ENCODE measurements around the gene VGLL4. TPM values are rescaled to one million over a fixed set of nuclear protein-coding genes. Genes with fewer than 3 reads are reported as not detected.

The VGLL4 gene
- polyA plus RNA-seq, 2 of the 4 experiments (the other 2 are of a cell fraction): 24.7 to 28.1 TPM

GRCh38 chr3:11555211-11555782 lies 88.4 kb downstream of the VGLL4 start:
- POLR2A ChIA-PET: no interaction called here
- WGBS (ENCODE audit: missing lambda C conversion rate): 77% methylated on average over 3 of the region's 13 CpGs
- H3K9me3 ChIP-seq: no peaks in the 10 kb centered on the region
- no peak overlapping the region for H3K4me3 ChIP-seq
- no peak for DNase-seq (ENCODE audit: low read depth in 1 of 2, low spot score in 1 of 2)
- ATAC-seq: no peak
- no peak for FAIRE-seq
- peaks cover 6% of the 10 kb centered on the region; the same call in 1 of the 3 replicates for H3K4me1 ChIP-seq
- no peak overlapping the region for H3K27ac ChIP-seq
- TF ChIP-seq RARB (CRISPR knock-in tag; IDR thresholded peaks at IDR 0.05): no peak
- CTCF ChIA-PET: interaction anchor here (0.8 to 2.3 kb wide), 3 partner anchors 10 to 183 kb away, joined by 3 to 8 read pairs (median 4); no protein-coding TSS in a partner anchor
- no peak overlapping the region for H3K4me2 ChIP-seq

GRCh38 chr3:11554666-11555065 lies 89.0 kb downstream of the VGLL4 start:
- TF ChIP-seq POLR2A (IDR thresholded peaks at IDR 0.05; ENCODE audit: low read length): no peak
- no peak for TF ChIP-seq CBX2 (IDR thresholded peaks at IDR 0.05; ENCODE audit: borderline replicate concordance, low read depth)
- TF ChIP-seq POLR2AphosphoS2 (conservative IDR thresholded peaks at IDR 0.05; ENCODE audit: low read length): no peak
- no peak for TF ChIP-seq KDM5A (IDR thresholded peaks at IDR 0.05)
- Histone ChIP-seq H3K27ac (no peak overlapping the region; a peak in 1 of 6 replicates), H3K4me2 (no peak overlapping the region), H3K4me3 (no peak overlapping the region), H3K4me1 (peaks cover 6% of the 10 kb centered on the region; the same call in 1 of the 3 replicates), H3K9me3 (no peaks in the 10 kb centered on the region)
- DNase-seq (ENCODE audit: low read depth in 1 of 2, low spot score in 1 of 2) (no peak), ATAC-seq (no peak), FAIRE-seq (no peak)
- WGBS (ENCODE audit: missing lambda C conversion rate): 89% methylated on average over 8 of the region's 12 CpGs
- ChIA-PET CTCF (interaction anchor here (1.8 kb wide), 1 partner anchor 9 kb away, joined by 4 read pairs; no protein-coding TSS in a partner anchor), POLR2A (no interaction called here)

DNA sequence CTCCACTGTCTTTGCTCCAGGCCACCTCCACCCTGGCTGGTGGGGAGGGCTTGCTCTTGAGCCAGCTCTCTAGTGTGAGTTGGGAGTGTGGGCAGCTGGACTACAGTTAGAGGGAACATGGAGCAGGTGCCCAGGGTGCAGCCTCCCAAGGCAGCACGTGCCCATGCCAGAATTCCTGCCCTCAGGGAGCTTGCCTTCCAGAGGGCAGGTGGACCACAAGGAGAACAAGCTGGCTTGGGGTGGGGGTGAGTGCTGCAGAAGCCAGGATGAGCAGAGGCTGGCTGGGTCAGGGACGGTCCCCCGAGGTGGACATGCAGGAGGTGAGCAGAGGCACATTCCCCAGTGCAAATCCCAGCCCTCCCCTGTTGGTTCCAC lies 89.5 kb downstream of the VGLL4 start:
- Histone ChIP-seq H3K4me3 (no peak overlapping the region), H3K4me1 (peaks cover 6% of the 10 kb centered on the region; the same call in 1 of the 3 replicates), H3K27ac (peak overlapping the region in 1 of 2 experiments; percentile 13; a peak in 1 of 6 replicates), H3K4me2 (no peak overlapping the region), H3K9me3 (no peaks in the 10 kb centered on the region)
- WGBS (ENCODE audit: missing lambda C conversion rate): 90% methylated on average over 3 of the region's 3 CpGs
- TF ChIP-seq CBX8 (IDR thresholded peaks at IDR 0.05) (no peak), JUNB (IDR thresholded peaks at IDR 0.05) (no peak), TFCP2L1 (CRISPR knock-in tag; IDR thresholded peaks at IDR 0.05) (no peak), FOSB (CRISPR knock-in tag; IDR thresholded peaks at IDR 0.05) (no peak), FOSL2 (IDR thresholded peaks at IDR 0.05) (no peak), FOSL2 (CRISPR knock-in tag; IDR thresholded peaks at IDR 0.05) (no peak), ESRRA (IDR thresholded peaks at IDR 0.05; ENCODE audit: borderline replicate concordance, low read length) (no peak), EHMT2 (IDR thresholded peaks at IDR 0.05; ENCODE audit: low read depth) (no peak), RCOR1 (IDR thresholded peaks at IDR 0.05; ENCODE audit: low read depth, low read length) (no peak), TP53 (CRISPR knock-in tag; IDR thresholded peaks at IDR 0.05) (no peak), ELK1 (IDR thresholded peaks at IDR 0.05; ENCODE audit: low read depth, low read length) (no peak), MAZ (IDR thresholded peaks at IDR 0.05; ENCODE audit: borderline replicate concordance, low read depth, low read length) (no peak)
- TF ChIP-seq, protein P1, sequence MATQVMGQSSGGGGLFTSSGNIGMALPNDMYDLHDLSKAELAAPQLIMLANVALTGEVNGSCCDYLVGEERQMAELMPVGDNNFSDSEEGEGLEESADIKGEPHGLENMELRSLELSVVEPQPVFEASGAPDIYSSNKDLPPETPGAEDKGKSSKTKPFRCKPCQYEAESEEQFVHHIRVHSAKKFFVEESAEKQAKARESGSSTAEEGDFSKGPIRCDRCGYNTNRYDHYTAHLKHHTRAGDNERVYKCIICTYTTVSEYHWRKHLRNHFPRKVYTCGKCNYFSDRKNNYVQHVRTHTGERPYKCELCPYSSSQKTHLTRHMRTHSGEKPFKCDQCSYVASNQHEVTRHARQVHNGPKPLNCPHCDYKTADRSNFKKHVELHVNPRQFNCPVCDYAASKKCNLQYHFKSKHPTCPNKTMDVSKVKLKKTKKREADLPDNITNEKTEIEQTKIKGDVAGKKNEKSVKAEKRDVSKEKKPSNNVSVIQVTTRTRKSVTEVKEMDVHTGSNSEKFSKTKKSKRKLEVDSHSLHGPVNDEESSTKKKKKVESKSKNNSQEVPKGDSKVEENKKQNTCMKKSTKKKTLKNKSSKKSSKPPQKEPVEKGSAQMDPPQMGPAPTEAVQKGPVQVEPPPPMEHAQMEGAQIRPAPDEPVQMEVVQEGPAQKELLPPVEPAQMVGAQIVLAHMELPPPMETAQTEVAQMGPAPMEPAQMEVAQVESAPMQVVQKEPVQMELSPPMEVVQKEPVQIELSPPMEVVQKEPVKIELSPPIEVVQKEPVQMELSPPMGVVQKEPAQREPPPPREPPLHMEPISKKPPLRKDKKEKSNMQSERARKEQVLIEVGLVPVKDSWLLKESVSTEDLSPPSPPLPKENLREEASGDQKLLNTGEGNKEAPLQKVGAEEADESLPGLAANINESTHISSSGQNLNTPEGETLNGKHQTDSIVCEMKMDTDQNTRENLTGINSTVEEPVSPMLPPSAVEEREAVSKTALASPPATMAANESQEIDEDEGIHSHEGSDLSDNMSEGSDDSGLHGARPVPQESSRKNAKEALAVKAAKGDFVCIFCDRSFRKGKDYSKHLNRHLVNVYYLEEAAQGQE (IDR thresholded peaks at IDR 0.05): no peak
- ATAC-seq (no peak; a peak in 1 of 6 replicates), DNase-seq (ENCODE audit: low read depth in 1 of 2, low spot score in 1 of 2) (no peak), FAIRE-seq (no peak)
- CTCF ChIA-PET: interaction anchor here (1.8 kb wide), 1 partner anchor 9 kb away, joined by 4 read pairs; no protein-coding TSS in a partner anchor
- POLR2A ChIA-PET: no interaction called here

Measured in A549 (cell line).